Upper lobe of left lung (tissue), 4 donors: ENCODE measurements around the gene TTLL10.
A peak's percentile ranks its signal among the peaks of the same experiment; 100 is the strongest.

ENCODE experiments used
- EP300 ChIP-seq, 4 donors: sonication (generic); formaldehyde crosslinking; IDR thresholded peaks; one replicate each; pipeline ENCODE4 v1.5.1; 2017; ENCODE audit warnings: antibody characterized with exemption in 4 of 4, control low read depth in 2 of 4
- POLR2A ChIP-seq, 4 donors: fragments of 450-650 bp; IDR thresholded peaks; one replicate each; pipeline ENCODE4 v1.5.1; 2016 to 2017; ENCODE audit warnings: antibody characterized with exemption in 4 of 4, mild to moderate bottlenecking in 2 of 4
- POLR2AphosphoS5 ChIP-seq, 2 donors: sonication (generic); formaldehyde crosslinking; IDR thresholded peaks; one replicate each; pipeline ENCODE4 v1.5.1; 2017; ENCODE audit warnings: antibody characterized with exemption in 2 of 2
- TF ChIP-seq, protein P1 (sequence below), 6 experiments: fragments of 450-650 bp in 4 of 6; fragments of 200-600 bp in 2 of 6; sonication (generic) in 2 of 6; IDR thresholded peaks; one replicate each; pipeline ENCODE4 v1.5.1; 2016 to 2019; ENCODE audit warnings: antibody characterized with exemption in 6 of 6

DNA sequence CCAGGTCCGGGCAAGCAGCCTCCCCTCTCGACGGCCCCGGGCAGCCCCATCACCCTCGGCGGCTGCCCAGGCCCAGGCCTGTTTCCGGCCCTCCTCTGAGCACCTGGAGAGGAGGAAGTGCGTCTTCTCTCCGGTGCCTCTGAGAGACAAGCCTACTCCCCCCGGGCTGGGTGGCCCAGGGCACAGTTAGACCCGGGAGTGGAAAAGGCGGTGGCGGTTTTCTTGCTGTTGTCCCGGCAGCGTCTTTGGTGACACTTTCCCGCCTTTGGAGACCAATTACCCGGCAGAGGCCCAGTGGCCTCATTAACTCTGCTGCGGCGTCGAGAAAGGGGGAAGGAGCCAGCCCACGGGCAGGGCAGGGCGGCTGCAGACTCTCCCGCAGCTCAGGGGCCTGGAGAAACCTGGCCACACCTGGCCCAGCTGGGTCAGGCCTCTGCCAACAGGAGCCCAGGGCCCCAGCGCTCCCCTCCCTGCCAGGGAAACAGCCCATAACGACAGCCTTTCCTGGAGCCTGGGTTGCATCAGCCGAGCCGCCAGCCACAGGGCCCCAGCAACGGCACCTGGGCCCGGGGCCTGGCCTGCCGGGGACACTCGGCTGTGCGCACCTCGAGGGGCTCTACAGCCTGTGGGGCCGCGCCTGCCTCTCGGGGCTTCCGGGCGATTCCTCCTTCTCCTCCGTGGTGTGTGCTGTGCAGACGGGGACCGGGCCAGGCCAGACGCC, 29.4 kb upstream of the TTLL10 start:
- TF ChIP-seq POLR2A (IDR thresholded peaks at IDR 0.05) (peak in 1 of 4 donors; percentile 43), POLR2AphosphoS5 (IDR thresholded peaks at IDR 0.05) (no peak), EP300 (IDR thresholded peaks at IDR 0.05) (no peak)
- TF ChIP-seq, protein P1, sequence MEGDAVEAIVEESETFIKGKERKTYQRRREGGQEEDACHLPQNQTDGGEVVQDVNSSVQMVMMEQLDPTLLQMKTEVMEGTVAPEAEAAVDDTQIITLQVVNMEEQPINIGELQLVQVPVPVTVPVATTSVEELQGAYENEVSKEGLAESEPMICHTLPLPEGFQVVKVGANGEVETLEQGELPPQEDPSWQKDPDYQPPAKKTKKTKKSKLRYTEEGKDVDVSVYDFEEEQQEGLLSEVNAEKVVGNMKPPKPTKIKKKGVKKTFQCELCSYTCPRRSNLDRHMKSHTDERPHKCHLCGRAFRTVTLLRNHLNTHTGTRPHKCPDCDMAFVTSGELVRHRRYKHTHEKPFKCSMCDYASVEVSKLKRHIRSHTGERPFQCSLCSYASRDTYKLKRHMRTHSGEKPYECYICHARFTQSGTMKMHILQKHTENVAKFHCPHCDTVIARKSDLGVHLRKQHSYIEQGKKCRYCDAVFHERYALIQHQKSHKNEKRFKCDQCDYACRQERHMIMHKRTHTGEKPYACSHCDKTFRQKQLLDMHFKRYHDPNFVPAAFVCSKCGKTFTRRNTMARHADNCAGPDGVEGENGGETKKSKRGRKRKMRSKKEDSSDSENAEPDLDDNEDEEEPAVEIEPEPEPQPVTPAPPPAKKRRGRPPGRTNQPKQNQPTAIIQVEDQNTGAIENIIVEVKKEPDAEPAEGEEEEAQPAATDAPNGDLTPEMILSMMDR (IDR thresholded peaks at IDR 0.05) = no peak
